ENCODE measurements around the gene ZFPM1.

ZFPM1 gene

GRCh38 chr16:88570691-88571092, 117.6 kb downstream of the ZFPM1 start:
- Histone ChIP-seq H3K4me2 (ENCODE audit: low read depth, low read length, poor library complexity, severe bottlenecking) (peak overlapping the region; percentile 78), H3K9me2 (replicated peaks; ENCODE audit: insufficient read depth, low read length) (no peaks in the 10 kb centered on the region), H3K9me3 (ENCODE audit: insufficient read depth, low read length) (no peaks in the 10 kb centered on the region), H3K79me2 (ENCODE audit: insufficient read depth, low read length) (peaks cover 57% of the 10 kb centered on the region), H4K20me1 (ENCODE audit: low read depth, low read length) (no peaks in the 10 kb centered on the region), H3K9ac (ENCODE audit: low read length) (peak overlapping the region; percentile 91), H2AFZ (ENCODE audit: low read depth, low read length, severe bottlenecking) (peak overlapping the region; percentile 24), H3K36me3 (ENCODE audit: low read length) (no peaks in the 10 kb centered on the region), H3K27me3 (ENCODE audit: low read length) (no peaks in the 10 kb centered on the region), H3K4me3 (ENCODE audit: insufficient read depth, low read length, poor library complexity, severe bottlenecking) (peak overlapping the region; percentile 90), H3F3A (ENCODE audit: insufficient read depth) (no peaks in the 10 kb centered on the region; the same call in 1 of the 2 replicates), H3K27ac (ENCODE audit: low read depth, low read length) (no peak overlapping the region)
- TF ChIP-seq CTCF (IDR thresholded peaks at IDR 0.05; ENCODE audit: insufficient read depth, low read length, poor library complexity, severe bottlenecking) (no peak), EZH2phosphoT487 (conservative IDR thresholded peaks at IDR 0.05; ENCODE audit: low read length) (no peak)

DNA sequence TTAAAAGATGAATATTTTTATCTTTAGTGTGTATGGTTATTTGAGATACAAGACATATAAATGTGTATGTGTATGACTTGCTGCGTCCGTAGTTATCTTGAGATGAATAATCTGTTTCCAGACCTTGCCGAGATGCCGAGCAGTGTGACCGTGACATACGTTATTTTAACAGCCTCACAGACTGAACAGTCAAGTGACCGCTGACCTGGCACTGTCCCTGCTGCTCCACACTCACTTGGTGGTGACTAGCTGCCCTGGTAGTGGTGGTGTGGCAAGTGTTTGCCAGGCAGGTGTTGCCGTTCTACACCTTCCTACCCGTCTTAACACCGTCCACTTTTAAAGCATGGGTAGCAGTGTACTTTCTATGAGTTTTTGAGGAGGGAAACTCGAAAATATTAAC, 122.2 kb downstream of the ZFPM1 start:
- Histone ChIP-seq H4K20me1 (ENCODE audit: low read depth, low read length) (no peaks in the 10 kb centered on the region), H3F3A (ENCODE audit: insufficient read depth) (no peaks in the 10 kb centered on the region; the same call in 1 of the 2 replicates), H3K79me2 (ENCODE audit: insufficient read depth, low read length) (peaks cover 83% of the 10 kb centered on the region), H3K4me2 (ENCODE audit: low read depth, low read length, poor library complexity, severe bottlenecking) (no peak overlapping the region), H3K9me3 (ENCODE audit: insufficient read depth, low read length) (no peaks in the 10 kb centered on the region), H3K9me2 (replicated peaks; ENCODE audit: insufficient read depth, low read length) (no peaks in the 10 kb centered on the region), H3K27me3 (ENCODE audit: low read length) (no peaks in the 10 kb centered on the region), H3K27ac (ENCODE audit: low read depth, low read length) (no peak overlapping the region), H3K36me3 (ENCODE audit: low read length) (no peaks in the 10 kb centered on the region), H2AFZ (ENCODE audit: low read depth, low read length, severe bottlenecking) (no peak overlapping the region), H3K4me3 (ENCODE audit: insufficient read depth, low read length, poor library complexity, severe bottlenecking) (no peak overlapping the region), H3K9ac (ENCODE audit: low read length) (no peak overlapping the region)
- no peak for TF ChIP-seq EZH2phosphoT487 (conservative IDR thresholded peaks at IDR 0.05; ENCODE audit: low read length)
- no peak for TF ChIP-seq CTCF (IDR thresholded peaks at IDR 0.05; ENCODE audit: insufficient read depth, low read length, poor library complexity, severe bottlenecking)

- Histone ChIP-seq H3K4me3 (ENCODE audit: insufficient read depth, low read length, poor library complexity, severe bottlenecking) (no peak overlapping the region), H3K9ac (ENCODE audit: low read length) (no peak overlapping the region), H3K9me3 (ENCODE audit: insufficient read depth, low read length) (no peaks in the 10 kb centered on the region), H3F3A (ENCODE audit: insufficient read depth) (no peaks in the 10 kb centered on the region; the same call in 1 of the 2 replicates), H3K9me2 (replicated peaks; ENCODE audit: insufficient read depth, low read length) (no peaks in the 10 kb centered on the region), H2AFZ (ENCODE audit: low read depth, low read length, severe bottlenecking) (no peak overlapping the region), H3K27ac (ENCODE audit: low read depth, low read length) (no peak overlapping the region), H4K20me1 (ENCODE audit: low read depth, low read length) (no peaks in the 10 kb centered on the region), H3K27me3 (ENCODE audit: low read length) (no peaks in the 10 kb centered on the region), H3K36me3 (ENCODE audit: low read length) (no peaks in the 10 kb centered on the region), H3K4me2 (ENCODE audit: low read depth, low read length, poor library complexity, severe bottlenecking) (no peak overlapping the region), H3K79me2 (ENCODE audit: insufficient read depth, low read length) (peaks cover 83% of the 10 kb centered on the region)
- no peak for TF ChIP-seq CTCF (IDR thresholded peaks at IDR 0.05; ENCODE audit: insufficient read depth, low read length, poor library complexity, severe bottlenecking)
- TF ChIP-seq EZH2phosphoT487 (conservative IDR thresholded peaks at IDR 0.05; ENCODE audit: low read length) = no peak
Measured at GRCh38 chr16:88576307-88576706, 123.2 kb downstream of the ZFPM1 start.

Data from SU-DHL-6 (cell line).